WTC11 (cell line): Measurements from ENCODE around the gene GLT6D1. TPM values are rescaled to one million over a fixed set of nuclear protein-coding genes. Genes with fewer than 3 reads are reported as not detected.
"Not testable (repeated sequence)": the region's sequence is repeated elsewhere in the genome, so short reads cannot be mapped to it uniquely, and the experiment has no call there.

Experiments
- ATAC-seq: fragments of 200-7000 bp; cut with Tn5 transposase; 2 replicates; pipeline ENCODE4 v1.10.0; 2021; ENCODE audit warnings: mild to moderate bottlenecking, moderate library complexity
- CTCF ChIA-PET: fragments of 300-600 bp; sonication (Branson Sonifier 250); formaldehyde crosslinking; loops from one replicate; lab custom pipeline; 2021; ENCODE audit warnings: antibody characterized with exemption; lab: Charles Lee
- POLR2A ChIA-PET: fragments of 350-600 bp; sonication (Branson Sonifier 250); formaldehyde crosslinking; loops from one replicate; lab custom pipeline; 2021; ENCODE audit warnings: antibody characterized with exemption; lab: Charles Lee
- DNase-seq: peaks from one replicate; pipeline ENCODE4 v3.0.0; 2021; ENCODE audit warnings: low spot score
- H3K27ac Mint-ChIP-seq: 2 replicates; pipeline ENCODE4 v1.8.0; 2021; ENCODE audit warnings: mixed read lengths
- H3K27me3 Mint-ChIP-seq: 2 replicates; pipeline ENCODE4 v1.8.0; 2021; ENCODE audit warnings: low read depth, mild to moderate bottlenecking, moderate library complexity, mixed read lengths
- H3K36me3 Mint-ChIP-seq: 2 replicates; pipeline ENCODE4 v1.8.0; 2021; ENCODE audit warnings: mixed read lengths
- H3K4me1 Mint-ChIP-seq: 2 replicates; pipeline ENCODE4 v1.8.0; 2022; ENCODE audit warnings: mixed read lengths
- H3K4me3 Mint-ChIP-seq: 2 replicates; pipeline ENCODE4 v1.8.0; 2021; ENCODE audit warnings: mild to moderate bottlenecking, moderate library complexity, mixed read lengths
- H3K9me3 Mint-ChIP-seq: 2 replicates; pipeline ENCODE4 v1.8.0; 2021; ENCODE audit warnings: mixed read lengths
- MYBL2 ChIP-seq: sonication (generic); formaldehyde crosslinking; IDR thresholded peaks from 2 replicates; pipeline ENCODE4 v1.8.1; 2023; ENCODE audit warnings: mild to moderate bottlenecking, moderate library complexity, missing genetic modification reagents
- NFE2L1 ChIP-seq: sonication (generic); formaldehyde crosslinking; IDR thresholded peaks from 2 replicates; pipeline ENCODE4 v1.8.1; 2023; ENCODE audit warnings: missing genetic modification reagents
- NR2C2 ChIP-seq: sonication (generic); formaldehyde crosslinking; IDR thresholded peaks from 2 replicates; pipeline ENCODE4 v1.8.0; 2022; ENCODE audit warnings: mild to moderate bottlenecking, missing genetic modification reagents
- SP1 ChIP-seq: sonication (generic); formaldehyde crosslinking; conservative IDR thresholded peaks from 2 replicates; pipeline ENCODE4 v1.8.1; 2022; ENCODE audit warnings: missing genetic modification reagents
- ZNF317 ChIP-seq: sonication (generic); formaldehyde crosslinking; IDR thresholded peaks from 2 replicates; pipeline ENCODE4 v1.8.1; 2023; ENCODE audit warnings: low read depth, mild to moderate bottlenecking, moderate library complexity, missing genetic modification reagents, borderline replicate concordance
- total RNA-seq: library from RNA; stranded (reverse); gene quantifications from 3 replicates; pipeline ENCODE4 v1.2.3, GENCODE V29; 2021
- TF ChIP-seq, protein P1 (sequence below): fragments of 250-450 bp; sonication (Bioruptor Pico); conservative IDR thresholded peaks from 2 replicates; pipeline ENCODE4 v1.9.0; 2021; ENCODE audit warnings: mild to moderate bottlenecking
- TF ChIP-seq, protein P2 (sequence below): sonication (generic); formaldehyde crosslinking; IDR thresholded peaks from 2 replicates; pipeline ENCODE4 v1.8.1; 2022; ENCODE audit warnings: mild to moderate bottlenecking, missing genetic modification reagents, moderate library complexity, borderline replicate concordance
- TF ChIP-seq, protein P3 (sequence below): sonication (generic); formaldehyde crosslinking; conservative IDR thresholded peaks from 2 replicates; pipeline ENCODE4 v1.8.1; 2023; ENCODE audit warnings: mild to moderate bottlenecking, low read depth, missing genetic modification reagents, moderate library complexity
- TF ChIP-seq, protein P4 (sequence below): sonication (generic); formaldehyde crosslinking; IDR thresholded peaks from 2 replicates; pipeline ENCODE4 v1.8.0; 2022; ENCODE audit warnings: mild to moderate bottlenecking, missing genetic modification reagents
- TF ChIP-seq, protein P5 (sequence below): sonication (generic); formaldehyde crosslinking; IDR thresholded peaks from 2 replicates; pipeline ENCODE4 v1.8.1; 2023; ENCODE audit warnings: mild to moderate bottlenecking, missing genetic modification reagents, borderline replicate concordance
- TF ChIP-seq, protein P6 (sequence below): sonication (generic); formaldehyde crosslinking; IDR thresholded peaks from 2 replicates; pipeline ENCODE4 v1.8.0; 2022; ENCODE audit warnings: mild to moderate bottlenecking, missing genetic modification reagents
- TF ChIP-seq, protein P7 (sequence below): fragments of 200-600 bp; IDR thresholded peaks from 2 replicates; pipeline ENCODE4 v1.8.0; 2022; ENCODE audit warnings: antibody characterized with exemption

GLT6D1 gene
- total RNA-seq, 1 experiment from 2014 or later: 0.37 TPM

DNA sequence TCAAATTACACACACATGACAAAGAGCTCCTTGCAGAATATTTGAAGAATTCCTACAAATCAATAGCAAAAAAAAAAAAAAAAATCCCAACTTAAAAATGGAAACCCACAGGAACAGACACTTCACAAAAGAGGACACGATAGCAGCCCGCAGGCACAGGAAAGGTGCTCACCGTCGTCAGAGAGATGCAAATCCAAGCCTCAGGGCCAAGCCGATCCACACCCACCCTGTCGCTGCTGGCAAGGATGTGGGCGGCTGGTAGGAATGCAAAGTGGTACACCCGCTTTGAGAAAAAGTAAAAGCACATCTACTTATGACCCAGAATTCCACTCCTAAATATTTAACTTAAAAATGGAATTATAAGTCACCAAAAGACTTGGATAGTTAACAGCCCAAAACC is 34.6 kb upstream of the GLT6D1 start (continued):
- TF ChIP-seq, protein P1, sequence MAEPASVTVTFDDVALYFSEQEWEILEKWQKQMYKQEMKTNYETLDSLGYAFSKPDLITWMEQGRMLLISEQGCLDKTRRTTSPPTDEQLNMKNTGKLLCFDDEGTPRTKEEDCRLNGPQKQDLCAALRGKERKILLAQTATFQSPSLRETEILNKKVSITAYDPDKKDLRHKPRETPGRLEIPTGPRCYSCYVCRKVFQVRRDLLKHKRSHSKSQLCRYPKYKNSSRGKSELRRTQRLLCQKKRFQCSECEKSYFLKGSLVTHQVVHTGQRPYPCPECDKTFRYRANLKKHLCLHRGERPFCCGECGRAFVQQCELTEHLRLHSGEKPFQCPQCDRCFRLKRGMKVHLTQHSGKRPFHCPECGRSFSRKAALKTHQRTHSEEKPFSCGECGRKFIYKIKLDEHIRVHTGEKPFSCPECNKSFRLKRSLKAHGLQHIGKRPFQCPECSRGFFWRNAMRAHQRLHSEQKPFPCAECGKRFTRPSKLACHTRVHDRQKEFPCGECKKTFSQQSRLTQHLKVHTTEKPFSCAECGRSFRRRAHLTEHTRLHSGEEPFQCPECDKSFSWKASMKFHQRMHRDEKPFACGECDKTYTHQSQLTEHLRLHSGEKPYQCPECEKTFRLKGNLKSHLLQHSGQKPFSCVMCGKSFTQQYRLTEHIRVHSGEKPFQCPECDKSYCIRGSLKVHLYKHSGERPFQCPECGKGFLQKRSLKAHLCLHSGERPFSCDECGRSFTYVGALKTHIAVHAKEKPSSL (CRISPR knock-in tag): no peak
- TF ChIP-seq NFE2L1 (CRISPR knock-in tag) (no peak), MYBL2 (CRISPR knock-in tag) (no peak), NR2C2 (no peak)
- TF ChIP-seq, protein P2, sequence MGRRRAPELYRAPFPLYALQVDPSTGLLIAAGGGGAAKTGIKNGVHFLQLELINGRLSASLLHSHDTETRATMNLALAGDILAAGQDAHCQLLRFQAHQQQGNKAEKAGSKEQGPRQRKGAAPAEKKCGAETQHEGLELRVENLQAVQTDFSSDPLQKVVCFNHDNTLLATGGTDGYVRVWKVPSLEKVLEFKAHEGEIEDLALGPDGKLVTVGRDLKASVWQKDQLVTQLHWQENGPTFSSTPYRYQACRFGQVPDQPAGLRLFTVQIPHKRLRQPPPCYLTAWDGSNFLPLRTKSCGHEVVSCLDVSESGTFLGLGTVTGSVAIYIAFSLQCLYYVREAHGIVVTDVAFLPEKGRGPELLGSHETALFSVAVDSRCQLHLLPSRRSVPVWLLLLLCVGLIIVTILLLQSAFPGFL (CRISPR knock-in tag): no peak
- TF ChIP-seq, protein P3, sequence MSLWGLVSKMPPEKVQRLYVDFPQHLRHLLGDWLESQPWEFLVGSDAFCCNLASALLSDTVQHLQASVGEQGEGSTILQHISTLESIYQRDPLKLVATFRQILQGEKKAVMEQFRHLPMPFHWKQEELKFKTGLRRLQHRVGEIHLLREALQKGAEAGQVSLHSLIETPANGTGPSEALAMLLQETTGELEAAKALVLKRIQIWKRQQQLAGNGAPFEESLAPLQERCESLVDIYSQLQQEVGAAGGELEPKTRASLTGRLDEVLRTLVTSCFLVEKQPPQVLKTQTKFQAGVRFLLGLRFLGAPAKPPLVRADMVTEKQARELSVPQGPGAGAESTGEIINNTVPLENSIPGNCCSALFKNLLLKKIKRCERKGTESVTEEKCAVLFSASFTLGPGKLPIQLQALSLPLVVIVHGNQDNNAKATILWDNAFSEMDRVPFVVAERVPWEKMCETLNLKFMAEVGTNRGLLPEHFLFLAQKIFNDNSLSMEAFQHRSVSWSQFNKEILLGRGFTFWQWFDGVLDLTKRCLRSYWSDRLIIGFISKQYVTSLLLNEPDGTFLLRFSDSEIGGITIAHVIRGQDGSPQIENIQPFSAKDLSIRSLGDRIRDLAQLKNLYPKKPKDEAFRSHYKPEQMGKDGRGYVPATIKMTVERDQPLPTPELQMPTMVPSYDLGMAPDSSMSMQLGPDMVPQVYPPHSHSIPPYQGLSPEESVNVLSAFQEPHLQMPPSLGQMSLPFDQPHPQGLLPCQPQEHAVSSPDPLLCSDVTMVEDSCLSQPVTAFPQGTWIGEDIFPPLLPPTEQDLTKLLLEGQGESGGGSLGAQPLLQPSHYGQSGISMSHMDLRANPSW (CRISPR knock-in tag): no peak
- TF ChIP-seq, protein P4, sequence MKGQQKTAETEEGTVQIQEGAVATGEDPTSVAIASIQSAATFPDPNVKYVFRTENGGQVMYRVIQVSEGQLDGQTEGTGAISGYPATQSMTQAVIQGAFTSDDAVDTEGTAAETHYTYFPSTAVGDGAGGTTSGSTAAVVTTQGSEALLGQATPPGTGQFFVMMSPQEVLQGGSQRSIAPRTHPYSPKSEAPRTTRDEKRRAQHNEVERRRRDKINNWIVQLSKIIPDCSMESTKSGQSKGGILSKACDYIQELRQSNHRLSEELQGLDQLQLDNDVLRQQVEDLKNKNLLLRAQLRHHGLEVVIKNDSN (CRISPR knock-in tag): no peak
- TF ChIP-seq, protein P5, sequence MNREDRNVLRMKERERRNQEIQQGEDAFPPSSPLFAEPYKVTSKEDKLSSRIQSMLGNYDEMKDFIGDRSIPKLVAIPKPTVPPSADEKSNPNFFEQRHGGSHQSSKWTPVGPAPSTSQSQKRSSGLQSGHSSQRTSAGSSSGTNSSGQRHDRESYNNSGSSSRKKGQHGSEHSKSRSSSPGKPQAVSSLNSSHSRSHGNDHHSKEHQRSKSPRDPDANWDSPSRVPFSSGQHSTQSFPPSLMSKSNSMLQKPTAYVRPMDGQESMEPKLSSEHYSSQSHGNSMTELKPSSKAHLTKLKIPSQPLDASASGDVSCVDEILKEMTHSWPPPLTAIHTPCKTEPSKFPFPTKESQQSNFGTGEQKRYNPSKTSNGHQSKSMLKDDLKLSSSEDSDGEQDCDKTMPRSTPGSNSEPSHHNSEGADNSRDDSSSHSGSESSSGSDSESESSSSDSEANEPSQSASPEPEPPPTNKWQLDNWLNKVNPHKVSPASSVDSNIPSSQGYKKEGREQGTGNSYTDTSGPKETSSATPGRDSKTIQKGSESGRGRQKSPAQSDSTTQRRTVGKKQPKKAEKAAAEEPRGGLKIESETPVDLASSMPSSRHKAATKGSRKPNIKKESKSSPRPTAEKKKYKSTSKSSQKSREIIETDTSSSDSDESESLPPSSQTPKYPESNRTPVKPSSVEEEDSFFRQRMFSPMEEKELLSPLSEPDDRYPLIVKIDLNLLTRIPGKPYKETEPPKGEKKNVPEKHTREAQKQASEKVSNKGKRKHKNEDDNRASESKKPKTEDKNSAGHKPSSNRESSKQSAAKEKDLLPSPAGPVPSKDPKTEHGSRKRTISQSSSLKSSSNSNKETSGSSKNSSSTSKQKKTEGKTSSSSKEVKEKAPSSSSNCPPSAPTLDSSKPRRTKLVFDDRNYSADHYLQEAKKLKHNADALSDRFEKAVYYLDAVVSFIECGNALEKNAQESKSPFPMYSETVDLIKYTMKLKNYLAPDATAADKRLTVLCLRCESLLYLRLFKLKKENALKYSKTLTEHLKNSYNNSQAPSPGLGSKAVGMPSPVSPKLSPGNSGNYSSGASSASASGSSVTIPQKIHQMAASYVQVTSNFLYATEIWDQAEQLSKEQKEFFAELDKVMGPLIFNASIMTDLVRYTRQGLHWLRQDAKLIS (CRISPR knock-in tag): no peak

DNA sequence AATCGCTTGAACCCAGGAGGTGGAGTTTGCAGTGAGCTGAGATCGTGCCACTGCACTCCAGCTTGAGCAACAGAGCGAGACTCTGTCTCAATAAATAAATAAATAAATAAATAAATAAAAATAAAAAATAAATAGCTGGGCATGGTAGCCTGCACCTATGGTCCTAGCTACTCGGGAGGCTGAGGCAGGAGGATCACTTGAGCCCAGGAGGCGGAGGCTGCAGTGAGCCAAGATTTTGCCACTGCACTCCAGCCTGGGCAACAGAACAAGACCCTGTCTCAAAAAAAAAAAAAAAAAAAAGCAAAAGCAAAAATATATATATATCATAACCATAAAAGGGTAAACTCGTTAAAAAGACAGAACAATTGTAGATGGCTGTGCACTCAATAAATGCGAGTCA is 33.4 kb upstream of the GLT6D1 start:
- ATAC-seq, DNase-seq, POLR2A ChIA-PET, H3K27ac Mint-ChIP-seq, H3K4me1 Mint-ChIP-seq, H3K4me3 Mint-ChIP-seq, H3K27me3 Mint-ChIP-seq: not testable (repeated sequence)
- CTCF ChIA-PET: interaction anchor here (0.5 to 2.1 kb wide), 3 partner anchors 48 to 521 kb away, joined by 3 to 8 read pairs (median 3); no protein-coding TSS in a partner anchor
- Mint-ChIP-seq H3K9me3 (peaks cover 11% of the 10 kb centered on the region), H3K36me3 (peaks cover 11% of the 10 kb centered on the region)

DNA sequence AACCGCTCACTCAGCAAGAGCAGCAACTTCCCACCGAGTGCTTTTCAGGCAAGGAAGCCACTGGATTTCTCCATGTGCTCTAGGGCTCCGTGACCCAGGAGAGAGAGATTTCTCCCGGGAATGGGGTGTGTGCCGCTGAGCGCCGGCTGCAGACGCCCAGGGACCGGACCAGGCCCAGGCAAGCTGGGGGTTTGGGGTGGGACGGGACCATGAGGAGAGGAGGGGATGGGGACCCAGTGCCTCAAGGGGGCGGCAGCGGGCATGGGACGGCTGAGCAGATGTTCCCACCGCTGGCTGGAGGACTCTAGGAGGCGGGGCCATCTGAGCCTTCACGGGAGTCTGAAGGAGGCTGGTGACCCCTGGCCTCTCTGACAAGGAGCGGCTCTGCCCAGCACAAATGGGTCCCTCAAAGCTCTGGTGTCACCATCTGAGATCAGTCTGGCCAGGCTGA is 32.3 kb upstream of the GLT6D1 start:
- TF ChIP-seq, protein P6, sequence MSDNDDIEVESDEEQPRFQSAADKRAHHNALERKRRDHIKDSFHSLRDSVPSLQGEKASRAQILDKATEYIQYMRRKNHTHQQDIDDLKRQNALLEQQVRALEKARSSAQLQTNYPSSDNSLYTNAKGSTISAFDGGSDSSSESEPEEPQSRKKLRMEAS (CRISPR knock-in tag): 0 out of 2 replicates have a peak, but pooled peaks have one; percentile 23
- TF ChIP-seq, protein P7, sequence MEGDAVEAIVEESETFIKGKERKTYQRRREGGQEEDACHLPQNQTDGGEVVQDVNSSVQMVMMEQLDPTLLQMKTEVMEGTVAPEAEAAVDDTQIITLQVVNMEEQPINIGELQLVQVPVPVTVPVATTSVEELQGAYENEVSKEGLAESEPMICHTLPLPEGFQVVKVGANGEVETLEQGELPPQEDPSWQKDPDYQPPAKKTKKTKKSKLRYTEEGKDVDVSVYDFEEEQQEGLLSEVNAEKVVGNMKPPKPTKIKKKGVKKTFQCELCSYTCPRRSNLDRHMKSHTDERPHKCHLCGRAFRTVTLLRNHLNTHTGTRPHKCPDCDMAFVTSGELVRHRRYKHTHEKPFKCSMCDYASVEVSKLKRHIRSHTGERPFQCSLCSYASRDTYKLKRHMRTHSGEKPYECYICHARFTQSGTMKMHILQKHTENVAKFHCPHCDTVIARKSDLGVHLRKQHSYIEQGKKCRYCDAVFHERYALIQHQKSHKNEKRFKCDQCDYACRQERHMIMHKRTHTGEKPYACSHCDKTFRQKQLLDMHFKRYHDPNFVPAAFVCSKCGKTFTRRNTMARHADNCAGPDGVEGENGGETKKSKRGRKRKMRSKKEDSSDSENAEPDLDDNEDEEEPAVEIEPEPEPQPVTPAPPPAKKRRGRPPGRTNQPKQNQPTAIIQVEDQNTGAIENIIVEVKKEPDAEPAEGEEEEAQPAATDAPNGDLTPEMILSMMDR: no peak
- TF ChIP-seq ZNF317 (CRISPR knock-in tag): no peak
- TF ChIP-seq SP1 (CRISPR knock-in tag): 0 out of 2 replicates have a peak, but pooled peaks have one; percentile 23
- ChIA-PET POLR2A (interaction anchor here (0.6 kb wide), 1 partner anchor 1108 kb away, joined by 3 read pairs; no protein-coding TSS in a partner anchor), CTCF (interaction anchor here (0.6 to 2.1 kb wide), 8 partner anchors 14 to 186 kb away, joined by 3 to 8 read pairs (median 4); no protein-coding TSS in a partner anchor)
- no peaks in the 10 kb centered on the region; the same call in 1 of the 2 replicates for H3K4me1 Mint-ChIP-seq
- no peak overlapping the region for H3K27ac Mint-ChIP-seq
- ATAC-seq (peak; percentile 96), DNase-seq (peak; percentile 73)
- H3K27me3 Mint-ChIP-seq: no peaks in the 10 kb centered on the region
- peaks cover 11% of the 10 kb centered on the region for H3K36me3 Mint-ChIP-seq
- peaks cover 11% of the 10 kb centered on the region for H3K9me3 Mint-ChIP-seq
- H3K4me3 Mint-ChIP-seq: no peak overlapping the region
